ENCODE measurements around the gene GALP.
"Not testable (repeated sequence)": the region's sequence is repeated elsewhere in the genome, so short reads cannot be mapped to it uniquely, and the experiment has no call there.

The GALP gene

DNA sequence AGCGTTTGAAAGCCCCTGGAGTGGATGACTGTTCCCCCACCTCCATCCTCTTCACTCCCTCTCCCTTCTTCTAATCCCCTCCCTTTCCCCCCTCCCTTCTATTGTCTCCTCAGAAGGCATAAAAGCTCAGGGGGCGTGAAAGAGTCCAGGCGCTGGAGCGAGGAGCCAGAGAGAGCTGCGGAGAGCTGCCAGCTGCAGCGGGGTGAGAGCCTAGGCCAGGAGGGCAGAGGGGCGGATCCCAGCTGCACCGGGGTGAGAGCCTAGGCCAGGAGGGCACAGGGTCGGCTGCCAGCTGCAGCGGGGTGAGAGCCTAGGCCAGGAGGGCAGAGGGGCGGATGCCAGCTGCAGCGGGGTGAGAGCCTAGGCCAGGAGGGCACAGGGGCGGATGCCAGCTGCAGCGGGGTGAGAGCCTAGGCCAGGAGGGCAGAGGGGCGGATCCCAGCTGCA is at the start of gene GALP:
TSS of gene GALP (plus strand) at position 148 of the 447 bp plus-strand sequence. CDS start 1,101 bp downstream, outside the sequence.
- H3K9me3 ChIP-seq (ENCODE audit: control insufficient read depth in 2 of 2, low read length in 2 of 2); H3K4me1 ChIP-seq (ENCODE audit: control insufficient read depth, insufficient read depth, low read length); H3K4me3 ChIP-seq (ENCODE audit: low read length in 2 of 2); H3K27ac ChIP-seq (ENCODE audit: low read length); H3K36me3 ChIP-seq (ENCODE audit: control insufficient read depth in 2 of 2, insufficient read depth in 2 of 2, low read length in 2 of 2); H3K9ac ChIP-seq (ENCODE audit: low read length in 2 of 2): not testable (repeated sequence)
- peaks cover 16 to 17% of the 10 kb centered on the region in 2 donors for H3K27me3 ChIP-seq (ENCODE audit: control insufficient read depth in 1 of 2, insufficient read depth in 2 of 2, low read length in 2 of 2)

DNA sequence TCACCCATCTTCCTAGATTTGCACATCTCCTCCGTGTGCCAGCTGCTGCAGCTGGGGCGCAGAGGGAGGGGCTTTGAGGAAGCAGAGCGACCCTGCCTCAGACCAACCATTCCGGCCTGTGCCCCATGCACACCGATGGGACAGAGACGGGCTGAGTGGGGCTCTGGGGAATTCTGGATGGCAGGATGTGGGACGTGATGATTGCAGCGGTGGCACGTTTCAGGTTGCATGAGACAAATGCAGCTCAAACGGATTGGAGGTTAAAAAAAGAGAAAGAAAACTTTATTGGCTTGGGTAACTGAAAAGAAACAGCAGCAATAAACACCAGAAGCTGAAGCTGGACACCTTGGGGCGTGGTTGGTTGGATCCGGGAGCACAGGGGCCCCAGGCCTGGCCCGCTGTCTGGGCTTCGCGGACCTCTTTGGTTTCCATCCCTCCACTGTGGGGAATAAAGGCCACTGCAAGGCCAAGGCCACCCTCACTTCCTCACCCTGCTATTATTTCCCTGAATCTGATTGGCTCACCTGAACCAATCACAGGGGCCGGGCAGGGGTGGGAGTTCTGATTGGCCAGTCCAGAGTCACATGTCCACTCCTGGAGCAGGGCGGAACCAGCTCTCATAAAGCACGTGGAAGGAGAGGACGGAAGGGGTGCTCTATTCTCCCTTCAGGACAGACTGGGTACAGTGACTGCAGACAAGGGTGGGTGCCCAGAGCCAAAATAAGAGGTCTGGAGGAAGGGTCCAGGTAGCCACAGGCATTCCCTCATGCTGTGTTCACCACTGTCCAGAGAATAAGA is 48.6 kb upstream of the GALP start:
- Histone ChIP-seq H3K27ac (ENCODE audit: low read length) (no peak overlapping the region), H3K27me3 (ENCODE audit: control insufficient read depth in 1 of 2, insufficient read depth in 2 of 2, low read length in 2 of 2) (no peaks in the 10 kb centered on the region), H3K9ac (ENCODE audit: low read length in 2 of 2) (no peak overlapping the region), H3K9me3 (ENCODE audit: control insufficient read depth in 2 of 2, low read length in 2 of 2) (no peaks in the 10 kb centered on the region), H3K4me3 (ENCODE audit: low read length in 2 of 2) (no peak overlapping the region), H3K4me1 (ENCODE audit: control insufficient read depth, insufficient read depth, low read length) (peaks cover 2% of the 10 kb centered on the region), H3K36me3 (ENCODE audit: control insufficient read depth in 2 of 2, insufficient read depth in 2 of 2, low read length in 2 of 2) (no peaks in the 10 kb centered on the region)

DNA sequence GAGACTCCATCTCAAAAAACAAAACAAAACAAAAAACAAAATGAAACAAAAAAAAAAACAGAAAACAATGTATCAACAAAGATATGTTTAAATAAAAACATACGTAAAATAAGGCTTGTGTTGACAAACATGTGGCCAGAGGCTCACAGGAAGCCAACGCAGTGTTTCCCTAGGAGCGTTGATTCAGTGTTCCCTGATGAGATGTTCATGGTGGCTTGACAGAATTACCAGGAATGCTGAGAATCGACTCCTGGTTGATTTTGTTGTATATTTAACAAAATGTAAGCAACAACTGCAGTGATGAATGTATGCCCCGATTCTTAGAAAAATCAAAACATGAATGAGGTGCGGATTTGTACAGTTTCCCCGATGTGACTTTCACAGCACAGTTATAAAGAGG is 45.8 kb upstream of the GALP start:
- H3K27me3 ChIP-seq (ENCODE audit: control insufficient read depth in 1 of 2, insufficient read depth in 2 of 2, low read length in 2 of 2): no peaks in the 10 kb centered on the region
- H3K36me3 ChIP-seq (ENCODE audit: control insufficient read depth in 2 of 2, insufficient read depth in 2 of 2, low read length in 2 of 2): no peaks in the 10 kb centered on the region
- no peak overlapping the region for H3K4me3 ChIP-seq (ENCODE audit: low read length in 2 of 2)
- H3K9ac ChIP-seq (ENCODE audit: low read length in 2 of 2): no peak overlapping the region
- peaks cover 12% of the 10 kb centered on the region for H3K4me1 ChIP-seq (ENCODE audit: control insufficient read depth, insufficient read depth, low read length)
- no peak overlapping the region for H3K27ac ChIP-seq (ENCODE audit: low read length)
- no peaks in the 10 kb centered on the region for H3K9me3 ChIP-seq (ENCODE audit: control insufficient read depth in 2 of 2, low read length in 2 of 2)

DNA sequence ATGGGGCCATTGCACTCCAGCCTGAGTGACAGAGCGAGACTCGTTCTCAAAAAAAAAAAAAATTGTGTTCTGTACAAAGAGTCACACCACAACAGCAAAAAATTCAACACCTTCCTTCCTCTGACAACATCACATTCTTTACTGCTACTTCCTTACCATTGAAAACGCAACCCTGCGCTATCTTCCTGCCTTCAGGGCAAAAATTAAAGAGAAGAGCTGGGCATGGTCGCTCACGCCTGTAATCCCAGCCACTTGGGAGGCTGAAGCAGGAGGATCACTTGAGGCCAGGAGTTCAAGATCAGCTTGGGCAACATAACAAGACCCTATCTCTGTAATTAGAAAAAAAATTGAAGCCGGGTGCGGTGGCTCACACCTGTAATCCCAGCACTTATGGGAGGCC is 44.2 kb upstream of the GALP start:
- peaks cover 15% of the 10 kb centered on the region for H3K4me1 ChIP-seq (ENCODE audit: control insufficient read depth, insufficient read depth, low read length)
- H3K27ac ChIP-seq (ENCODE audit: low read length): peak overlapping the region; percentile 74
- H3K27me3 ChIP-seq (ENCODE audit: control insufficient read depth in 1 of 2, insufficient read depth in 2 of 2, low read length in 2 of 2): no peaks in the 10 kb centered on the region
- no peaks in the 10 kb centered on the region for H3K36me3 ChIP-seq (ENCODE audit: control insufficient read depth in 2 of 2, insufficient read depth in 2 of 2, low read length in 2 of 2)
- no peak overlapping the region for H3K4me3 ChIP-seq (ENCODE audit: low read length in 2 of 2)
- no peak overlapping the region for H3K9ac ChIP-seq (ENCODE audit: low read length in 2 of 2)
- no peaks in the 10 kb centered on the region for H3K9me3 ChIP-seq (ENCODE audit: control insufficient read depth in 2 of 2, low read length in 2 of 2)

DNA sequence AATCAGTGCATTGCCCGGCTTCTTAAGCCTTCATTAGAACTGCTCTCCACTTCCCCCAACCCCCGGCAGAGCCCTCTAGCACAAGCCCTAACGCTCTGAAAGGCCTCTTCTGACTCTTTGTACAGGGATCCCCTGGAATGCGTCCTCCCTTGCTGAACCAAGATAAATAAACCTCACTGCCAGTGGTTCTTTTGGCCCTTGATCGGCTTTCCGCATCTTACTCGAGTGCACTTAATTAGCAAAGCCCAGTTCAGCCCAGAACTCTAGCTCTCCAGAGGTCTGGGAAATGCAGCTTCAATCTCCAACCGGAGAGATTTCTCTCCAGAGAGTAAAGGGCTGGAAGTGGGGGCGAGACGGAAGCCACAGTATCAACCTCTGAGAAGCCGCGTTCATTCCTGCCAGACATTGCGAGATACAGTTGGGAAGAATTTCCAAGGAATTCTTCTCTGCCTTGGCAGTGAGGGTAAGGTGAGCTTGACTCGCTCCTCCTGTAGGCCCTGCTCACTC is 43.4 kb upstream of the GALP start:
- H3K9me3 ChIP-seq (ENCODE audit: control insufficient read depth in 2 of 2, low read length in 2 of 2): no peaks in the 10 kb centered on the region
- H3K9ac ChIP-seq (ENCODE audit: low read length in 2 of 2): peak overlapping the region in 1 of 2 donors; percentile 60
- H3K27ac ChIP-seq (ENCODE audit: low read length): peak overlapping the region; percentile 74
- peak overlapping the region in 1 of 2 donors; percentile 22 for H3K4me3 ChIP-seq (ENCODE audit: low read length in 2 of 2)
- no peaks in the 10 kb centered on the region for H3K27me3 ChIP-seq (ENCODE audit: control insufficient read depth in 1 of 2, insufficient read depth in 2 of 2, low read length in 2 of 2)
- peaks cover 15% of the 10 kb centered on the region for H3K4me1 ChIP-seq (ENCODE audit: control insufficient read depth, insufficient read depth, low read length)
- no peaks in the 10 kb centered on the region for H3K36me3 ChIP-seq (ENCODE audit: control insufficient read depth in 2 of 2, insufficient read depth in 2 of 2, low read length in 2 of 2)

DNA sequence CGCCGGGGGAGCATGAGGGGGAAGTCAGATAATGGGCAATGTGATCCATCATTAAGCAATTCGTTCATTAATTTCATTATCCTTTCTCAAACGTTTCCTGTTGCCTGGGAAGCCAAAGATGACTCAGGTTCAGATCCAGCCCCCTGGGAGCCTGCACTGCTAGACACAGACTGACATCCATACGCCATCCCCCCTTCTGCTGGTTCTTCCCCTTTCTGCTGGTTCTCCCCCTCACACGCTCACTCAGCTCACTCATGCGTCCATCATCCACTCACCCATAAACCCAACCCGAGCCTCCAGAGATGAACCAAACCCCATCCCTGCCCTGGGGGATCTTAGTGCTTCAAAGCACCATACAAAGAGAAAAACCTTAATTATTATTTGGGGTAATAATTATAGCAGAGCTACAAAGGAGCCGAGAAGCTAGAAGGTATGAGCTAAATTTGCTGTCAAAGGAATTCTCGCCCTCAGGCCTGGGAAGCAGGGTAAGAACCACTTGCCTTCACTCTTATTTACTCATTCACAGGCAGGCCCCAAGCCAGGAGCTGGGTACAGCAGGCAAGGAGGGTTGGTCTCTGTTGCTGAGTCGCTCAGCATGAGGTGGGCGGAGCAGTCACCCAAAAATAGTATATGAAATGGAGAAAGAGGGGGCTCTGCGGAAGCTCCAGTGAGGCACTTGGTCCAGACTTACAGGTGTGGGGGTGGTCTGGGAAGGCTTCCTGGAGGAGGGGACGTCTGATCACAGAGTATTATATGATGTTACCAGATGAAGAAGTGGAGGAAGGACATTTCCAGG is 41.8 kb upstream of the GALP start:
- H3K27me3 ChIP-seq (ENCODE audit: control insufficient read depth in 1 of 2, insufficient read depth in 2 of 2, low read length in 2 of 2): no peaks in the 10 kb centered on the region
- no peaks in the 10 kb centered on the region for H3K9me3 ChIP-seq (ENCODE audit: control insufficient read depth in 2 of 2, low read length in 2 of 2)
- H3K36me3 ChIP-seq (ENCODE audit: control insufficient read depth in 2 of 2, insufficient read depth in 2 of 2, low read length in 2 of 2): no peaks in the 10 kb centered on the region
- peaks cover 15% of the 10 kb centered on the region for H3K4me1 ChIP-seq (ENCODE audit: control insufficient read depth, insufficient read depth, low read length)
- no peak overlapping the region for H3K27ac ChIP-seq (ENCODE audit: low read length)
- H3K4me3 ChIP-seq (ENCODE audit: low read length in 2 of 2): no peak overlapping the region
- H3K9ac ChIP-seq (ENCODE audit: low read length in 2 of 2): no peak overlapping the region

DNA sequence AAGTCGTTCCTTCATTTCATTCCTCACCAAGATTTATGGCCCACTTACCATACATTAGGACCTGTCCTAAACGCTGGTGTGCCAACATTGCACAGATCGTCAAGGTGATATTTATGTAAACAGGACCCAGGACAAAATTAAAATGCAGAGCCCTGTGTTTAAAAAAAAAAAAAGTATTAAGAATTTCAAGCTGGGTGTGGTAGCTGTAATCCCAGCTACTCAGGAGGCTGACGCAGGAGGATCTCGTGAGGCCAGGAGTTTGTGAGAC is 41.2 kb upstream of the GALP start:
- no peaks in the 10 kb centered on the region for H3K27me3 ChIP-seq (ENCODE audit: control insufficient read depth in 1 of 2, insufficient read depth in 2 of 2, low read length in 2 of 2)
- H3K9me3 ChIP-seq (ENCODE audit: control insufficient read depth in 2 of 2, low read length in 2 of 2): no peaks in the 10 kb centered on the region
- no peaks in the 10 kb centered on the region for H3K36me3 ChIP-seq (ENCODE audit: control insufficient read depth in 2 of 2, insufficient read depth in 2 of 2, low read length in 2 of 2)
- peaks cover 15% of the 10 kb centered on the region for H3K4me1 ChIP-seq (ENCODE audit: control insufficient read depth, insufficient read depth, low read length)
- no peak overlapping the region for H3K4me3 ChIP-seq (ENCODE audit: low read length in 2 of 2)
- H3K27ac ChIP-seq (ENCODE audit: low read length): no peak overlapping the region
- H3K9ac ChIP-seq (ENCODE audit: low read length in 2 of 2): no peak overlapping the region

DNA sequence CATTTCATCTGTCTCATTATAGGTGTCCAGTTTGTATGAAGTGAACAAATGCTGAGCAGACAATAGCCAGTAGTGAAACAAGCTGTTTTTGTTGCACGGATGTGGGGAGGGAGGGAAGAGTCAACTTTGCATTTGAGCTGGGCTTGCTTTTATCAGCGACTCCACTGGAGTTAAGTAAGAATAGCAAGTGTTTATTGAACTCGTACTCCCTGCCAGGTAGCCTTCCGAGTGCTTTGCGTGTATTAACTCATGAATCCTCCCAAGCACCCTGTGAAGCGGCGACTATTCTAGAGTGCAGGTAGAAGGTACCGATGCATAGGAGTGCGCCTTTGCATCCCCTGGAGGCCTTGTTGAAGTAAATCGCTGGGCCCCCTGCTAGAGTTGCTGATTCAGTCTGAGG is 39.4 kb upstream of the GALP start:
- Histone ChIP-seq H3K27ac (ENCODE audit: low read length) (no peak overlapping the region), H3K9me3 (ENCODE audit: control insufficient read depth in 2 of 2, low read length in 2 of 2) (no peaks in the 10 kb centered on the region), H3K4me3 (ENCODE audit: low read length in 2 of 2) (no peak overlapping the region), H3K9ac (ENCODE audit: low read length in 2 of 2) (no peak overlapping the region), H3K36me3 (ENCODE audit: control insufficient read depth in 2 of 2, insufficient read depth in 2 of 2, low read length in 2 of 2) (no peaks in the 10 kb centered on the region), H3K4me1 (ENCODE audit: control insufficient read depth, insufficient read depth, low read length) (peaks cover 21% of the 10 kb centered on the region), H3K27me3 (ENCODE audit: control insufficient read depth in 1 of 2, insufficient read depth in 2 of 2, low read length in 2 of 2) (no peaks in the 10 kb centered on the region)

DNA sequence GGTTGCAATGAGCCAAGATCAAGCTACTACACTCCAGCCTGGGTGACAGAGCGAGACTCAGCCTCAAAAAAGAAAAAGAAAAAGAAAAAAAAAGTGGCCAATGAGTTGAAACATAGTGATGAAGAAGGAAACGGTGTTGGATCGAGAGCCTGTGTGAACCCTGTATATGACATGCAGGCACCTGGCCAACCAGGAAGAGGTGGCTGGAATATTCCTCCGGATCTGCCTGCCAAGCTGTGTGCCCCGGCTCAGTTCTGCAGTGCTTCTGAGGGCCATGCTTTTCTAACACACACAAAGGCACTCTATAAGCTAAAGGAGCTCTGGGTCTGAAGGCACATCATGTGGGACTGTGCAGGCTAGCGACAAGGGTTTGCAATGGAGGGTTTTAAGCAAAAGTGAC is 38.4 kb upstream of the GALP start:
- Histone ChIP-seq H3K9ac (ENCODE audit: low read length in 2 of 2) (no peak overlapping the region), H3K27ac (ENCODE audit: low read length) (no peak overlapping the region), H3K9me3 (ENCODE audit: control insufficient read depth in 2 of 2, low read length in 2 of 2) (no peaks in the 10 kb centered on the region), H3K4me1 (ENCODE audit: control insufficient read depth, insufficient read depth, low read length) (peaks cover 21% of the 10 kb centered on the region), H3K4me3 (ENCODE audit: low read length in 2 of 2) (no peak overlapping the region), H3K36me3 (ENCODE audit: control insufficient read depth in 2 of 2, insufficient read depth in 2 of 2, low read length in 2 of 2) (no peaks in the 10 kb centered on the region), H3K27me3 (ENCODE audit: control insufficient read depth in 1 of 2, insufficient read depth in 2 of 2, low read length in 2 of 2) (no peaks in the 10 kb centered on the region)

DNA sequence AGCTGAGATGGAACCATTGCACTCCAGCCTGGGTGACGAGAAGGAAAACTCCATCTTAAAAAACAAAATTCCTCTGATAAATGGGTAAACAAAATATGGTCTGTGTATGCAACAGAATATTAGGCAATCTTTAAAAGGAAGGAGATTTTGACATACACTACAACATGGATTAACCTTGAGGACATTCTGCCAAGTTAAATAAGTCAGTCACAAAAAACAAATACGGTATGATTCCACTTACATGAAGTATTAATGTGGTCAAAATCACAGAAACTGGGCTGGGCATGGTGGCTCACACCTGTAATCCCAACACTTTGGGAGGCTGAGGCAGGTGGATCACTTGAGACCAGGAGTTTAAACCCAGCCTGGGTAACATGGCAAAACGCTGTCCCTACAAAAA is 37.7 kb upstream of the GALP start:
- Histone ChIP-seq H3K4me1 (ENCODE audit: control insufficient read depth, insufficient read depth, low read length) (peaks cover 19% of the 10 kb centered on the region), H3K27me3 (ENCODE audit: control insufficient read depth in 1 of 2, insufficient read depth in 2 of 2, low read length in 2 of 2) (no peaks in the 10 kb centered on the region)

More for the DNA sequence above, 37.7 kb upstream of the GALP start:
- Histone ChIP-seq H3K9me3 (ENCODE audit: control insufficient read depth in 2 of 2, low read length in 2 of 2) (no peaks in the 10 kb centered on the region), H3K27ac (ENCODE audit: low read length) (no peak overlapping the region), H3K4me3 (ENCODE audit: low read length in 2 of 2) (no peak overlapping the region), H3K9ac (ENCODE audit: low read length in 2 of 2) (no peak overlapping the region), H3K36me3 (ENCODE audit: control insufficient read depth in 2 of 2, insufficient read depth in 2 of 2, low read length in 2 of 2) (no peaks in the 10 kb centered on the region)
